Hepatocyte (in vitro differentiated cells): ENCODE measurements around the gene CD36. TPM values are rescaled to one million over a fixed set of nuclear protein-coding genes. Genes with fewer than 3 reads are reported as not detected.

Experiments used
- DNase-seq: peaks from one replicate; pipeline ENCODE4 v3.0.0-alpha.2; 2016; ENCODE audit warnings: low spot score
- H2AFZ ChIP-seq: fragments of 200-600 bp; sonication (generic); 2 replicates; pipeline ENCODE4 v1.6.0; 2016; ENCODE audit warnings: antibody characterized with exemption, mild to moderate bottlenecking
- H3K27ac ChIP-seq: fragments of 200-600 bp; sonication (generic); 2 replicates; pipeline ENCODE4 v1.5.1; 2016; ENCODE audit warnings: mild to moderate bottlenecking
- H3K27me3 ChIP-seq: fragments of 200-600 bp; sonication (generic); 2 replicates; pipeline ENCODE4 v1.6.1; 2016
- H3K36me3 ChIP-seq: fragments of 200-600 bp; sonication (generic); replicated peaks from 2 replicates; pipeline ENCODE4 v1.5.1; 2016; ENCODE audit warnings: low read depth; ENCODE audit not compliant: insufficient read depth
- H3K4me1 ChIP-seq: fragments of 200-600 bp; sonication (generic); 2 replicates; pipeline ENCODE4 v1.5.1; 2016; ENCODE audit warnings: mild to moderate bottlenecking, moderate library complexity; ENCODE audit not compliant: insufficient read depth
- H3K4me2 ChIP-seq: fragments of 200-600 bp; sonication (generic); 2 replicates; pipeline ENCODE4 v1.6.0; 2016
- H3K4me3 ChIP-seq: fragments of 200-600 bp; sonication (generic); 2 replicates; pipeline ENCODE4 v1.5.1; 2016; ENCODE audit warnings: mild to moderate bottlenecking
- H3K79me2 ChIP-seq: fragments of 200-600 bp; sonication (generic); 2 replicates; pipeline ENCODE4 v1.6.0; 2017; ENCODE audit warnings: mild to moderate bottlenecking
- H3K9me2 ChIP-seq: fragments of 200-600 bp; sonication (generic); replicated peaks from 2 replicates; pipeline ENCODE4 v1.6.0; 2017; ENCODE audit warnings: mild to moderate bottlenecking; ENCODE audit not compliant: insufficient read depth
- H3K9me3 ChIP-seq: fragments of 200-600 bp; sonication (generic); 2 replicates; pipeline ENCODE4 v1.5.1; 2016; ENCODE audit warnings: low read depth, mild to moderate bottlenecking
- H4K20me1 ChIP-seq: fragments of 200-600 bp; sonication (generic); 2 replicates; pipeline ENCODE4 v1.6.0; 2016; ENCODE audit warnings: mild to moderate bottlenecking; ENCODE audit not compliant: insufficient read depth, poor library complexity, severe bottlenecking
- CTCF ChIP-seq: fragments of 200-600 bp; sonication (generic); IDR thresholded peaks from 2 replicates; pipeline ENCODE4 v1.5.1; 2016; ENCODE audit warnings: antibody characterized with exemption, mild to moderate bottlenecking; ENCODE audit not compliant: poor library complexity
- EZH2 ChIP-seq: fragments of 200-600 bp; sonication (generic); IDR thresholded peaks from 2 replicates; pipeline ENCODE4 v1.6.1; 2016; ENCODE audit warnings: antibody characterized with exemption, mild to moderate bottlenecking, borderline replicate concordance
- EZH2phosphoT487 ChIP-seq: fragments of 200-600 bp; sonication (generic); IDR thresholded peaks from one replicate; pipeline ENCODE4 v1.6.1; 2018; ENCODE audit warnings: antibody characterized with exemption, mild to moderate bottlenecking, low read depth, moderate library complexity; ENCODE audit not compliant: unreplicated experiment, severe bottlenecking
- whole genome bisulfite sequencing: methylation state at CpG from one replicate; pipeline ENCODE4 v1.1.6; 2016; ENCODE audit warnings: low lambda C conversion rate; ENCODE audit errors: missing lambda C conversion rate; 5-methylcytosine and 5-hydroxymethylcytosine counted together
- polyA plus RNA-seq: library from polyadenylated mRNA; unstranded; fragments of >200 nt; fragmentation: Nextera tagmentation; extraction: Ambion mirVana; gene quantifications from 2 replicates; pipeline ENCODE4 v1.2.1, GENCODE V29; 2016
- total RNA-seq: library from RNA; depleted of rRNA; stranded (reverse); fragments of >200 nt; gene quantifications from 2 replicates; pipeline ENCODE4 v1.2.3, GENCODE V29; 2014

The CD36 gene
- total RNA-seq = 16.3 and 22.6 TPM in 2 replicates
- polyA plus RNA-seq = 4.2 and 5.4 TPM in 2 replicates

- Histone ChIP-seq H3K79me2 (no peaks in the 10 kb centered on the region), H3K4me1 (no peaks in the 10 kb centered on the region), H3K4me2 (no peak within 1 kb of the TSS), H2AFZ (no peak within 1 kb of the TSS), H3K4me3 (no peak within 1 kb of the TSS), H3K27ac (no peak within 1 kb of the TSS), H3K9me2 (no peaks in the 10 kb centered on the region), H3K9me3 (no peaks in the 10 kb centered on the region), H3K36me3 (no peaks in the 10 kb centered on the region), H4K20me1 (no peaks in the 10 kb centered on the region), H3K27me3 (no peaks in the 10 kb centered on the region)
- TF ChIP-seq CTCF (no peak), EZH2 (no peak), EZH2phosphoT487 (no peak)
- no peak for DNase-seq
- 100% methylated on average over 4 of the region's 4 CpGs for WGBS
Observed at GRCh38 chr7:80637911-80638765, at the start of gene CD36. Gene CD36, plus strand, starts transcription at chr7:80638642. Its CDS starts 8,099 bp downstream, at chr7:80646741.

DNA sequence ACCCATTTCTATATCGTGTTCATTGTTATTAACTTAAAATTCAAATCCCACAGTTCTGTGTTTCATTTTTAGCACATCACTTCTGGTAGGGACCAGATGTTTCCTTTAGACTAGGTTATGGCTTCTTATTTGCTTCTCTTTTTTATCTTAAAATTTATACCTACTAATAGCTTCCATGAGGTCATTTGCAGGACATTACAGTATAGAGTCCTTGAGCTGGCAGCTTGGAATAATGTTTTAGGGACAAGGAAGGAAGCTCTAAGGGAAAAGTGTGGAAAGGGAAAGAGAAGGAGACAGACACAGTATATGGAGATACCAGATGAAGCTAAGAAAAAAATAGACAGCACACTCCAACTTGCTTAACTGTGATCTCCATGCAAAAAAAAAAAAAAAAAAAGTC is 48.8 kb upstream of the CD36 start:
- TF ChIP-seq EZH2 (no peak), EZH2phosphoT487 (no peak), CTCF (no peak)
- no peaks in the 10 kb centered on the region for H3K27me3 ChIP-seq
- H3K9me2 ChIP-seq = no peaks in the 10 kb centered on the region
- H3K27ac ChIP-seq = no peak overlapping the region
- no peak for DNase-seq
- no peaks in the 10 kb centered on the region for H3K79me2 ChIP-seq
- no peaks in the 10 kb centered on the region for H4K20me1 ChIP-seq
- H3K4me2 ChIP-seq = no peak overlapping the region
- H3K4me3 ChIP-seq = no peak overlapping the region
- no peaks in the 10 kb centered on the region for H3K36me3 ChIP-seq
- H3K4me1 ChIP-seq = no peaks in the 10 kb centered on the region
- WGBS = 24% methylated on average over 1 of the region's 1 CpG
- no peaks in the 10 kb centered on the region for H3K9me3 ChIP-seq
- H2AFZ ChIP-seq = no peak overlapping the region

- Histone ChIP-seq H3K27ac (no peak overlapping the region), H3K79me2 (no peaks in the 10 kb centered on the region), H3K27me3 (no peaks in the 10 kb centered on the region), H3K9me3 (no peaks in the 10 kb centered on the region), H4K20me1 (no peaks in the 10 kb centered on the region), H2AFZ (no peak overlapping the region), H3K4me1 (peaks cover under 1% of the 10 kb centered on the region), H3K36me3 (no peaks in the 10 kb centered on the region), H3K4me3 (no peak overlapping the region), H3K9me2 (no peaks in the 10 kb centered on the region), H3K4me2 (no peak overlapping the region)
- 61% methylated on average over 1 of the region's 1 CpG for WGBS
- no peak for DNase-seq
- no peak for TF ChIP-seq EZH2
- no peak for TF ChIP-seq CTCF
- no peak for TF ChIP-seq EZH2phosphoT487
Observed at GRCh38 chr7:80591654-80592053, 46.8 kb upstream of the CD36 start.
